ENCODE results near the gene TSPAN5. TPM values are rescaled to one million over a fixed set of nuclear protein-coding genes. Genes with fewer than 3 reads are reported as not detected.

TSPAN5 gene
- total and polyA plus RNA-seq, 9 donors = 12.7 to 23.4 (median 14.7) TPM

DNA sequence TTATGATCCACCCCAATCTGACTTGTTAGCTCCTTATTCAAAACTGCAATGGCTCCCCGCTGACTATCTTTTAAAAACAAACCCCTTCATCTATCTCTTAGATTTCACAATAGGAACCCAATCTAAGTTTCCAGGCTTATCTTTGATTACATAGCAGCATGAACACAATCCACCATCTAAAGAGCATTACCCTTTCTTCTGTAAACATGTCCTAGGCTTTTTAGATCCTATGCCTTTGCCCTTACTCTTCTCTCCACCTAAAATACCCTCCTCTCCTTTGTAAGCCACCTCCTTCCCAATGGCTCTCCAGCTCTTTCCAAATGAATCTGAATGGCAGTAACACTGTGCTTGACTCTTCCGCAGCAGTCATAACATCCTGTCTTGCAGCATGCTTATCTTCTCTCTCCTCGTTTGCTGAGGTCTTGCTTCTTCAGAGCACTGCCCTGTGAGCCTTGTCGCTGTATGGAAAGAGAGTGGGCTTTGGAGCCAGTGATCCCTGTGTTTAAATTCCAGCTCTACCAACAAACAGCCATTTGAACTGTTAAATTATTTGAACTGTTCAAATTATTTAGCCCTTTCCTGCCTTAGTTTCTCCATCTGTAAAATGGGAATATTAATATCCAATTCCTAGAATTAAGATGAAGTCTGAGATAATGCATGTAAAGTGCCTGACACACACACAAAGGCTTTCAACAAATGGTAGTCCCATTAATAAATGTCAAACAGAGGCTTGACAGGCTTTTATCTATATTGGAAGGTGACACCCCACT, 16.2 kb upstream of the TSPAN5 start:
- Histone ChIP-seq H3K27ac (ENCODE audit: low read length) (no peak overlapping the region), H3K9me3 (replicated peaks; ENCODE audit: control insufficient read depth, low read depth, low read length) (no peaks in the 10 kb centered on the region), H3K27me3 (ENCODE audit: control insufficient read depth, insufficient read depth, low read length) (no peaks in the 10 kb centered on the region), H3K36me3 (ENCODE audit: control insufficient read depth, insufficient read depth, low read length) (no peaks in the 10 kb centered on the region), H3K4me1 (ENCODE audit: control insufficient read depth, insufficient read depth, low read length) (no peaks in the 10 kb centered on the region), H3K4me3 (ENCODE audit: low read length) (no peak overlapping the region)
- WGBS (ENCODE audit: insufficient coverage) = 100% methylated on average over 2 of the region's 4 CpGs
- DNase-seq = no peak

DNA sequence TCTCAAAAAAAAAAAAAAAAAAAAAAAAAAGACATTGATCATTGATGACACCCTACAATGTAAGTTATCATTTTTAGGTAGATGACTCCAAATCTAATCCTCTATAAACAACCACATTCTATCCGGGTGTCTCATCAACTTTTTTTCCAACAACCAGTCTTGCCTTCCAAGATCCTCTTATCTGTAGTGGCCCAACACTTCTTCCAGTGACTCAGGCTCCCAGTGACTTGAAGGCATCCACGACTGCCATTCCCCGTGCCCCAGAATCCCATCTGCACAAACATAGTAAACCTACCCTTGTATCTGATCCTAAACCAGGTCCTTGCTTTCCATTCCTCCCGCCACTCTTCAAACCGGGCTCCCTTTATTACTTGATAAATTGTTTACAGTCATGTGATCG, 15.6 kb upstream of the TSPAN5 start:
- no peak overlapping the region for H3K4me3 ChIP-seq (ENCODE audit: low read length)
- no peaks in the 10 kb centered on the region for H3K36me3 ChIP-seq (ENCODE audit: control insufficient read depth, insufficient read depth, low read length)
- no peak overlapping the region for H3K27ac ChIP-seq (ENCODE audit: low read length)
- H3K4me1 ChIP-seq (ENCODE audit: control insufficient read depth, insufficient read depth, low read length) = no peaks in the 10 kb centered on the region
- no peak for DNase-seq
- H3K27me3 ChIP-seq (ENCODE audit: control insufficient read depth, insufficient read depth, low read length) = no peaks in the 10 kb centered on the region
- WGBS (ENCODE audit: insufficient coverage) = 94% methylated on average over 6 of the region's 6 CpGs
- H3K9me3 ChIP-seq (replicated peaks; ENCODE audit: control insufficient read depth, low read depth, low read length) = no peaks in the 10 kb centered on the region

DNA sequence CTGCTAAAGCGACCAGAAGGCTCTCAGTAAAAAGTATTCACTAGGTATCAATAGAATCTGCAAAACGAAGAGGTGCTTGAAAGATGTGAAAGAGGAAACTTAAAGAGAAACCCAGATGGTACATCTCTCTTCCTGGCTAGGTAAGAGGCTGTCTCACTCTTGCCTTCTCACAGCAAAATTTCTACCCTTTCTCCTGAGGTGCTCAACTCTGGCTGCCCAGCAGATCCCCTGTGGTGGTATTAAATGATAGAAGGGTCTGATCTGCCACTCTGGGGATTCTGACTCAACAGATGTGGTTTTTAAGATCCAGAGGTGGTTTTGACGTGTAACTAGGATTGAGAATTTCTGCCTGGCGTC, 14.9 kb upstream of the TSPAN5 start:
- WGBS (ENCODE audit: insufficient coverage) = no CpG with 5 or more reads among the region's 4 CpGs
- no peaks in the 10 kb centered on the region for H3K9me3 ChIP-seq (replicated peaks; ENCODE audit: control insufficient read depth, low read depth, low read length)
- no peaks in the 10 kb centered on the region for H3K36me3 ChIP-seq (ENCODE audit: control insufficient read depth, insufficient read depth, low read length)
- no peak overlapping the region for H3K4me3 ChIP-seq (ENCODE audit: low read length)
- DNase-seq = no peak
- H3K27me3 ChIP-seq (ENCODE audit: control insufficient read depth, insufficient read depth, low read length) = no peaks in the 10 kb centered on the region
- H3K4me1 ChIP-seq (ENCODE audit: control insufficient read depth, insufficient read depth, low read length) = no peaks in the 10 kb centered on the region
- H3K27ac ChIP-seq (ENCODE audit: low read length) = no peak overlapping the region

DNA sequence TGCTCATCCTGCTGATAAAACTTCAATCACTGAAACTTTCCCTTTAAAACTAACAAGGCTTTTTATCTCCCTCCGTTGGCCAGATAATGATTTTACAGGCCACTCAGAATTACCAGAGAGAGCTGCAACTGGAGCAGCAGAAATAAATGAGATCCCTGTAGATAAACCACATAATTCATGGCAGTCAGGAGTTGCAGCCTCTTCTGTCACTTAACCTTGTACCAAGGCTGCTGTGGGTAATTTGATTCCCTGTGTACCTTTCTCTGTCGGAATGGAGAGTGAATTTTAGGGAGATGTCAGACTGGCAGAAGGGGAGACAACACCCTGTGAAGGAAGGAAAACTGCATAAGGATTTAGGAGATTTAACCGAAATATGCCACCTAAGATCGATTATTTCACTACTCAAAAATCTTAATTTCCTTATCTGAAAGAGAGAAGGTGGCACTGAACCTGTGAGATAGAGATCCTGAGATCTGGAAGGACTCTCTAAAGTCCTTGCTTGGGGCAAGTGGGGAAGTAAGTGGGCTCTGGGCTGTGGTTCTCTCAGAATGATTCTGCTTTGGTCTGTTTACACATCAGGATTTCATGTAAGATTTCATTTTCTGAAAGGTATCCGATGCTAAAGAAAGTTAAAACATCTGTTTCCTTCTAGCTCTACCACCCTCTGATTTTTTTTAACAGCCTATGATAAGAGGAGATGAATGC, 14.3 kb upstream of the TSPAN5 start:
- no peak overlapping the region for H3K27ac ChIP-seq (ENCODE audit: low read length)
- no peaks in the 10 kb centered on the region for H3K36me3 ChIP-seq (ENCODE audit: control insufficient read depth, insufficient read depth, low read length)
- H3K9me3 ChIP-seq (replicated peaks; ENCODE audit: control insufficient read depth, low read depth, low read length) = no peaks in the 10 kb centered on the region
- H3K4me1 ChIP-seq (ENCODE audit: control insufficient read depth, insufficient read depth, low read length) = no peaks in the 10 kb centered on the region
- no peak for DNase-seq
- H3K27me3 ChIP-seq (ENCODE audit: control insufficient read depth, insufficient read depth, low read length) = no peaks in the 10 kb centered on the region
- no peak overlapping the region for H3K4me3 ChIP-seq (ENCODE audit: low read length)
- no CpG with 5 or more reads among the region's 5 CpGs for WGBS (ENCODE audit: insufficient coverage)

DNA sequence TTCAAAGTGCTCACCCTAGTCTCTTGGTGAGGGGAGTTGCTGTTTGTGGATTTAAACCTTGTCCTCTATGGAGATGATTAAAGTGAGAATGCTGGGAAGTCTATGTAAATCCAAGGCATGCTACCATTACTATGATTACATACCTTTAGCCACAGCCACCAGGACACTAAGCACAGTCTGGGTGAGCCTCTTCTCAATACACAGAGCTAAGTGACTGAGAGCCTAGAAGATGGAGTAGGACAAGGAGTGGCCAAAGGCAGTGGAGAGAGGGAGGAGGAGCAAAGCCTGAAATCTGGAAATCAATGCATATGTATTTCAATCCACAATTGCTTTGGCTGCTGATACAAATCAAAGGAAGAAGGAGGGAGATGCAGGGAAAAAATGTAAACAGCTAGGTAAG, 12.7 kb upstream of the TSPAN5 start:
- H3K4me1 ChIP-seq (ENCODE audit: control insufficient read depth, insufficient read depth, low read length) = no peaks in the 10 kb centered on the region

DNA sequence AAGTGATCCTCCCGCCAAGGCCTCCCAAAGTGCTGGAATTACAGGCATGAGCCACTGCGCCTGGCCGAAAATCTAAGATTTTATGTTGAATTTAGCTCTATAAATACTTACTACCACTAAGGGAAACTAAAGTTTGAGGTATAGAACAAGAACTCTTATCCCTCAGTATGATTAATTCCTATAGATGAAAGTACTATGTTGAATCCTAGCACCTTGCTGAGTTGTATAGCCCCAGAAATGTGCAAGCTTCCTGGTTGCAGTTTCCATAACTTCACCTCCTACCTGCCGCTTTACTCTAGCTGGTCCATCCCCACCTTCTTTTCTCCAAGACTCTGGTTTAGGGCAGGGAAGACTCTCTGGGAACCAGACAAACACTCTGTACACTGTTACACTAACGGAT, 11.8 kb upstream of the TSPAN5 start:
- Histone ChIP-seq H3K27ac (ENCODE audit: low read length) (no peak overlapping the region), H3K4me3 (ENCODE audit: low read length) (no peak overlapping the region), H3K36me3 (ENCODE audit: control insufficient read depth, insufficient read depth, low read length) (no peaks in the 10 kb centered on the region), H3K27me3 (ENCODE audit: control insufficient read depth, insufficient read depth, low read length) (no peaks in the 10 kb centered on the region), H3K9me3 (replicated peaks; ENCODE audit: control insufficient read depth, low read depth, low read length) (peaks cover 2% of the 10 kb centered on the region), H3K4me1 (ENCODE audit: control insufficient read depth, insufficient read depth, low read length) (no peaks in the 10 kb centered on the region)
- 80% methylated on average over 1 of the region's 5 CpGs for WGBS (ENCODE audit: insufficient coverage)
- DNase-seq = no peak

More for the DNA sequence above, 12.7 kb upstream of the TSPAN5 start:
- no peak for DNase-seq
- no peaks in the 10 kb centered on the region for H3K36me3 ChIP-seq (ENCODE audit: control insufficient read depth, insufficient read depth, low read length)
- no peak overlapping the region for H3K27ac ChIP-seq (ENCODE audit: low read length)
- H3K9me3 ChIP-seq (replicated peaks; ENCODE audit: control insufficient read depth, low read depth, low read length) = no peaks in the 10 kb centered on the region
- no peak overlapping the region for H3K4me3 ChIP-seq (ENCODE audit: low read length)
- H3K27me3 ChIP-seq (ENCODE audit: control insufficient read depth, insufficient read depth, low read length) = no peaks in the 10 kb centered on the region

DNA sequence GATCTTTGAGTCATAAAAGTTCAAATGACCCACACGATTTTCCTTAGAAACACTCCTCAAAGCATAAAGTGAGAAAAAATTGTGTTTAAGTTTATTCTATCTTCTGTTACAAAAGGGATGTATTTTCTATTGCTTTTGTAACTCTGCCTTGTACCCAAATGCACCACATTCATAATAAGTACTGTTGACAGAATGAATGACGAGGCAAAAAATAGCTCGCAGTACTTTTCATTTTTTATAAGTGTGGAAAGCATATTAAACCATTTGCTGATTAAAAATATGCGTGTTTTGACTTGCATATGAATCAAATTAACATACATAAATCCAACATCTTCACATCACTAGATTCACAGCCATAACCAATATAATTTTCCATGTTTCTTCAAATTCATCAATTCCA, 11.2 kb upstream of the TSPAN5 start:
- DNase-seq = no peak
- Histone ChIP-seq H3K36me3 (ENCODE audit: control insufficient read depth, insufficient read depth, low read length) (no peaks in the 10 kb centered on the region), H3K27me3 (ENCODE audit: control insufficient read depth, insufficient read depth, low read length) (no peaks in the 10 kb centered on the region), H3K27ac (ENCODE audit: low read length) (no peak overlapping the region), H3K4me1 (ENCODE audit: control insufficient read depth, insufficient read depth, low read length) (no peaks in the 10 kb centered on the region), H3K9me3 (replicated peaks; ENCODE audit: control insufficient read depth, low read depth, low read length) (peaks cover 2% of the 10 kb centered on the region), H3K4me3 (ENCODE audit: low read length) (no peak overlapping the region)
- no CpG with 5 or more reads among the region's 4 CpGs for WGBS (ENCODE audit: insufficient coverage)

DNA sequence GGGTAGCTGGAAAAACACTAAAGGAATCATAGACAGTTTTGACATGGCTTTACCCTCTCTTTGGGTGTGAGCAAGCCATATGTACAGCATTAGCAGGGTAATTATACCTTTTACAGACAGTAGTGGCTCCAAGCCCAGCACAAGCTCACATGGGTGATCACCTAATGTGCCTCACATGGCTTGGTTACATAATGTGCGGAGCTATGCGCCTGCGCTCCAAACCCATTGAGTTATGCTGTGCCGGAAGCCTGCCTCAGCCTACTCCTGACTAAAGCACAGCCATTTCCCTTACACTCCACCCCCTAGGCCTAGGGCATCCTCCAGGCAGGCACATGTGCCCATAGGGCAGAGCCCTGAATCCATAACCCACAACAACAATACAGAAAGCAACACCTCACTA, 6.5 kb upstream of the TSPAN5 start:
- DNase-seq = no peak
- Histone ChIP-seq H3K27me3 (ENCODE audit: control insufficient read depth, insufficient read depth, low read length) (peaks cover 3% of the 10 kb centered on the region), H3K36me3 (ENCODE audit: control insufficient read depth, insufficient read depth, low read length) (no peaks in the 10 kb centered on the region), H3K4me3 (ENCODE audit: low read length) (no peak overlapping the region), H3K27ac (ENCODE audit: low read length) (no peak overlapping the region), H3K4me1 (ENCODE audit: control insufficient read depth, insufficient read depth, low read length) (peaks cover 5% of the 10 kb centered on the region), H3K9me3 (replicated peaks; ENCODE audit: control insufficient read depth, low read depth, low read length) (peaks cover 2% of the 10 kb centered on the region)
- WGBS (ENCODE audit: insufficient coverage) = 93% methylated on average over 2 of the region's 4 CpGs

DNA sequence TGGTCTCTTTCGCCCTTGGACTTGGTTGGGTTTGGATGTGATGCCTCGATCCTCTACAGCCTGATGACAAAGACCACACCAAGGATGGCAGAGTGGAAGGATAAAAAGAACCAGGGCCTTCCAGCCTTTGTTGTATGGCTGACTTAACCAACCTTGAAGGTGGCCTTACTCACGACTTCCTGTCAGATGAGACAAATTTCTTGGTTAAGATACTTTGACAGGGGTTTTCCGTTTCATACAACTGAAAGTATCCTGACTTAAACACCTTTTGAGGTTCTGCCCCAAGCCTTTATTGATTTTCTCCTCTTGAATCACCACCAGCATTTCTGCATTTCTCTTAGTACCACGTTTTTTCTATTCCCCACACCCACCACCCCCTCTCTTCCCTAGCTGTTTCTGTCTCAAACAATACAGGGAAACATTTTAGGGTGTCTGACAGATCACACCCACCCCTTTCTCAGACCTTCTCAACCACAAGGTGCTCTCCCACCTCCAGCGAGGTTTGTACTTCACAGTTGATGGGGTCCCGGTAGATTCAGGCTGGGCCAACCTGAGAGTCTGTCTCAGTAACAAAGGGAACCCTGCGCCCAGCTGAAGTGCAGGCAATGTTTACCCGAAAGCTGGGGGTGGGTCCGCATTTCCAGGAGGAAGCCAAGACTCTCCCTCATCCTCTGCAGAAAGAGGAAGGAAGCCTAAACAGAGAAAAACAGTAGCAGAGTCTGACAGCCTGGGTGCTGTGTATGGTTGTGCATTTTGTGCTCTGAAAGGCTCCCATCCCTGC, 5.0 kb upstream of the TSPAN5 start:
- WGBS (ENCODE audit: insufficient coverage) = 71% methylated on average over 4 of the region's 10 CpGs
- Histone ChIP-seq H3K27ac (ENCODE audit: low read length) (no peak overlapping the region), H3K4me1 (ENCODE audit: control insufficient read depth, insufficient read depth, low read length) (peaks cover 11% of the 10 kb centered on the region), H3K4me3 (ENCODE audit: low read length) (no peak overlapping the region), H3K27me3 (ENCODE audit: control insufficient read depth, insufficient read depth, low read length) (peaks cover 3% of the 10 kb centered on the region), H3K9me3 (replicated peaks; ENCODE audit: control insufficient read depth, low read depth, low read length) (peaks cover 2% of the 10 kb centered on the region), H3K36me3 (ENCODE audit: control insufficient read depth, insufficient read depth, low read length) (no peaks in the 10 kb centered on the region)
- DNase-seq = peak; percentile 48

DNA sequence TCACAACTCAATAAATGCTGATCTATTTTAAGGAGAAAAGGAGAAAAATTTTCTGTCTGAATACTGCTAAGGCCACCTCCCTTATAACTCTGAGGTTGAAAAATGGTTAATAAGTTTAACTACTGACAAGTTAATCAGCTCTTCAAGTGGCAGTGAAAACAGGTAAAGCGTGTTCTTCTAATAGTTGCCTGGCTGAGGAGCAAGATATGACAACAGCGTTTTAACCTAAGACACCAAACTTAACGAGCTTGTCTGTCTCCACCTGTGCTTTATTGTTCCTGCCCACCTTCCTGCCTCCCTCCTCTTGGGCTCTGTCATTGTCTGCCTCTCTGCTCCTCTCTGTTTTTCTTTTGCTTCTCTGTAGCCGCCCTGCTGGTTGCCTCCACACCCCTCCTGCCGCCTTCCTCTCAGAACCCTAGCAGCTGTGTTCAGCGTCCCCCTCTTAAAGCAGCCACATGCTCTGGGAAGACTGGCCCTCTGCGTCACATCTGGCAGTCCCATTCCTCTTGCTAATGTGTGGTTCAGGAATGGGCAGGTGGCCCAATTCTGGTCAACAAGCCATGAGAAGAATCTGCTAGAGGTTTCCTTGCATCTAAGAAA, 4.3 kb upstream of the TSPAN5 start:
- Histone ChIP-seq H3K9me3 (replicated peaks; ENCODE audit: control insufficient read depth, low read depth, low read length) (peaks cover 2% of the 10 kb centered on the region), H3K4me3 (ENCODE audit: low read length) (no peak overlapping the region), H3K27me3 (ENCODE audit: control insufficient read depth, insufficient read depth, low read length) (peaks cover 3% of the 10 kb centered on the region), H3K36me3 (ENCODE audit: control insufficient read depth, insufficient read depth, low read length) (no peaks in the 10 kb centered on the region), H3K27ac (ENCODE audit: low read length) (no peak overlapping the region), H3K4me1 (ENCODE audit: control insufficient read depth, insufficient read depth, low read length) (peaks cover 11% of the 10 kb centered on the region)
- WGBS (ENCODE audit: insufficient coverage) = 52% methylated on average over 5 of the region's 7 CpGs
- DNase-seq = no peak
